ENCODE results near the gene GCK. TPM values are rescaled to one million over a fixed set of nuclear protein-coding genes. Genes with fewer than 3 reads are reported as not detected.

The GCK gene
- total RNA-seq, 1 donor from 2014 or later = 1.7 TPM

DNA sequence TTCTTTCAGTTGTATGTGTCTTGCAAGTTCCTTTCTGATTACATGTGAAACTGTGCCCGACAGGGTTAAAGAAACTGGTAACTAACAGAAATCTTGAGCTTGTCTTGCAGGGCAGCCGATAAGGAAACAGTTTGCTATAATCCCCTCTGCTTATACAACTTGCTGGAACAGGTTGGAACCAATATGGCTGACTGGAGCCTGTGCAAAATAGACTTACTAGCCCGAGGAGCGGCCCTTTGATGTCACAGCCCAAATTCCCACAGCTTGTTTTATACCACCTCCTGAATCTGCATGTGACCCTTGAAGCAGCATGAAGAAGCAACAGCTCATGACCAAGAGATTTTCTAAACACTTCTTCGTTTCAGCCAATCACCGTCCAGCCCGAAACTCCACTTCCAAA lies 8.2 kb upstream of the GCK start:
- no peak for DNase-seq (ENCODE audit: extremely low spot score in 2 of 2)
- no peaks in the 10 kb centered on the region for H3K27me3 ChIP-seq
- H3K9me3 ChIP-seq = no peaks in the 10 kb centered on the region
- H3K4me3 ChIP-seq = no peak overlapping the region
- H3K27ac ChIP-seq = no peak overlapping the region
- no peaks in the 10 kb centered on the region for H3K36me3 ChIP-seq
- H3K4me1 ChIP-seq = peaks cover 12% of the 10 kb centered on the region
- intact Hi-C loops (cut with DNase I) = loop anchor here (10.0 kb wide), 1 partner anchor 123 kb away; no protein-coding TSS in a partner anchor
- TF ChIP-seq CTCF (IDR thresholded peaks at IDR 0.05) (no peak), POLR2A (IDR thresholded peaks at IDR 0.05) (no peak), POLR2AphosphoS5 (IDR thresholded peaks at IDR 0.05; ENCODE audit: insufficient read depth in 1 of 2, low read depth in 1 of 2) (no peak)

DNA sequence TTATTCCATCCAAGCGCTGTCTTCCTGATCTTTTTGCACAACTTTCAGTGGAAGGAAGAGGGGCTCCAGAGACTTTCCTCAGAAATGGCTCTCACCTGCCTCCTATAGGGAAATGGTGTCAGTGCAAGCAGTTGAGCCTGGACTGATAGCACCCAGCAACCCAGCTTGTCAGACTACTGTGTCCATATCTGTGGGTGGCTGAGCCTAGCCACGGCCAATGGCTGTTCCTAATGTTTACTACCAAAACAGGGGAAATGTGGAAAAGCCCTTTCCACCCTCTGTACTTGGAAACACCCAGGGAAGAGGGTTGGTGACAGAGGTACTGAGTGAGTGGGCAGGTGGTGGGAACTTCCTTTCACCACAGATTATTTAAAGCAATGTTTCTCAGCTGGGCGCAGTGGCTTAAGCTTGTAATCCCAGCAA lies 7.2 kb upstream of the GCK start:
- peak in 1 of 3 experiments; percentile 71 for TF ChIP-seq CTCF (IDR thresholded peaks at IDR 0.05)
- TF ChIP-seq POLR2AphosphoS5 (IDR thresholded peaks at IDR 0.05; ENCODE audit: insufficient read depth in 1 of 2, low read depth in 1 of 2) = no peak
- Histone ChIP-seq H3K27me3 (no peaks in the 10 kb centered on the region), H3K9me3 (no peaks in the 10 kb centered on the region), H3K4me3 (no peak overlapping the region), H3K4me1 (peaks cover 2% of the 10 kb centered on the region), H3K27ac (no peak overlapping the region), H3K36me3 (no peaks in the 10 kb centered on the region)
- no peak for DNase-seq (ENCODE audit: extremely low spot score in 2 of 2)
- intact Hi-C loops (cut with DNase I) = loop anchor here (10.0 kb wide), 1 partner anchor 122 kb away; no protein-coding TSS in a partner anchor

GRCh38 chr7:44195889-44196288 lies 6.7 kb upstream of the GCK start:
- DNase-seq (ENCODE audit: extremely low spot score in 2 of 2) = no peak
- intact Hi-C loops (cut with DNase I) = loop anchor here (10.0 kb wide), 1 partner anchor 121 kb away; no protein-coding TSS in a partner anchor
- Histone ChIP-seq H3K4me1 (no peaks in the 10 kb centered on the region), H3K27ac (no peak overlapping the region), H3K9me3 (no peaks in the 10 kb centered on the region), H3K36me3 (no peaks in the 10 kb centered on the region), H3K27me3 (no peaks in the 10 kb centered on the region), H3K4me3 (no peak overlapping the region)
- TF ChIP-seq POLR2AphosphoS5 (IDR thresholded peaks at IDR 0.05; ENCODE audit: insufficient read depth in 1 of 2, low read depth in 1 of 2) (no peak), CTCF (IDR thresholded peaks at IDR 0.05) (no peak), POLR2A (IDR thresholded peaks at IDR 0.05) (no peak)

DNA sequence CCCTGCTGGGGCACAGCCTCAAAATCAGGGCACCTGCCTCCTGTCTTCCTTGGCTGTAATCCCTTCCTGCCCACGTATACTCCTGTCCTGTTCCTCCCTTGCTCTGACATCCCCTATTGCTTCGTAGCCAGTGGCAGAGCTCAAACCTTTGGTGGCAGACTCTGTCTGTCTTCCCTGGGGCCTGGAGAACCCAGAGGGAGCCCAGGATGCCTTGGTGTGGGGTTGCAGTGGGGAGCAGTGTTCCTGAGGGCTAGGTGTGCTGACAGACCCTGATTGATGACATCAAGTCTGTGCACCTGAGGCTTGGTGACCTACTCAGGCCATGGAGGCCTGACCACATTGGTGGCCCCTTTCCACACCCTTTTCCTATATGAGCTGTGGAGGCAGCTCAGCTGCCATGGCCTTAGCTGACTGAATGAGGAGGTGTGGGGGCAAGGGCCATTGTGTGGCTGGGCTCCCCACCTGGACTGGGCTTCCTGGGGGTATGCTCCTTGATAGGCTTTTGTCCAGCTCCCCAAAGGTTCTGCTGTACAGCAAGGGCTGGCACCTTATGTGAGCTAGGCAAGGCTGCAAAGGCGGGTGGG lies 5.4 kb upstream of the GCK start:
- no peak overlapping the region for H3K27ac ChIP-seq
- H3K36me3 ChIP-seq = no peaks in the 10 kb centered on the region
- no peaks in the 10 kb centered on the region for H3K4me1 ChIP-seq
- H3K9me3 ChIP-seq = no peaks in the 10 kb centered on the region
- no peaks in the 10 kb centered on the region for H3K27me3 ChIP-seq
- TF ChIP-seq POLR2A (IDR thresholded peaks at IDR 0.05) (no peak), POLR2AphosphoS5 (IDR thresholded peaks at IDR 0.05; ENCODE audit: insufficient read depth in 1 of 2, low read depth in 1 of 2) (no peak), CTCF (IDR thresholded peaks at IDR 0.05) (no peak)
- no peak overlapping the region for H3K4me3 ChIP-seq
- DNase-seq (ENCODE audit: extremely low spot score in 2 of 2) = no peak
- intact Hi-C loops (cut with DNase I) = loop anchor here (10.0 kb wide), 1 partner anchor 120 kb away; no protein-coding TSS in a partner anchor

GRCh38 chr7:44194069-44194468 lies 4.8 kb upstream of the GCK start:
- Histone ChIP-seq H3K36me3 (no peaks in the 10 kb centered on the region), H3K4me1 (no peaks in the 10 kb centered on the region), H3K4me3 (no peak overlapping the region), H3K27me3 (no peaks in the 10 kb centered on the region), H3K27ac (no peak overlapping the region), H3K9me3 (no peaks in the 10 kb centered on the region)
- TF ChIP-seq POLR2A (IDR thresholded peaks at IDR 0.05) (no peak), POLR2AphosphoS5 (IDR thresholded peaks at IDR 0.05; ENCODE audit: insufficient read depth in 1 of 2, low read depth in 1 of 2) (no peak), CTCF (IDR thresholded peaks at IDR 0.05) (no peak)
- DNase-seq (ENCODE audit: extremely low spot score in 2 of 2) = no peak
- intact Hi-C loops (cut with DNase I) = loop anchor here (10.0 kb wide), 1 partner anchor 119 kb away; no protein-coding TSS in a partner anchor

All from vagina (tissue), 2 donors.